GM19455 (cell line): Measurements from ENCODE around the gene DIS3L2.
A peak's percentile ranks its signal among the peaks of the same experiment; 100 is the strongest.
"Not testable (repeated sequence)": the region's sequence is repeated elsewhere in the genome, so short reads cannot be mapped to it uniquely, and the experiment has no call there.

Source experiments
- ATAC-seq: cut with Tn5 transposase; IDR thresholded peaks from one replicate; pipeline ENCODE4 v1.9.1; 2021; ENCODE audit not compliant: unreplicated experiment

DIS3L2 gene

GRCh38 chr2:232288489-232289030 lies 327.0 kb downstream of the DIS3L2 start:
- ATAC-seq: no peak

- no peak for ATAC-seq
Measured at GRCh38 chr2:232290668-232291067, 329.2 kb downstream of the DIS3L2 start.

- ATAC-seq: no peak
Measured at GRCh38 chr2:232291343-232291742, 329.8 kb downstream of the DIS3L2 start.

GRCh38 chr2:232292395-232293154 lies 331.1 kb downstream of the DIS3L2 start:
- no peak for ATAC-seq

- ATAC-seq: no peak
Measured at GRCh38 chr2:232293191-232293590, 331.7 kb downstream of the DIS3L2 start.

GRCh38 chr2:232295971-232296370 lies 334.5 kb downstream of the DIS3L2 start:
- ATAC-seq: no peak

GRCh38 chr2:232296776-232297525 lies 335.4 kb downstream of the DIS3L2 start:
- no peak for ATAC-seq

- ATAC-seq: no peak
Measured at GRCh38 chr2:232299084-232299483, 337.6 kb downstream of the DIS3L2 start.

GRCh38 chr2:232299927-232300674 lies 338.6 kb downstream of the DIS3L2 start:
- no peak for ATAC-seq

- ATAC-seq: no peak
Measured at GRCh38 chr2:232300894-232301387, 339.4 kb downstream of the DIS3L2 start.

GRCh38 chr2:232304236-232304635 lies 342.7 kb downstream of the DIS3L2 start:
- no peak for ATAC-seq

- no peak for ATAC-seq
Measured at GRCh38 chr2:232306741-232307305, 345.3 kb downstream of the DIS3L2 start.

- no peak for ATAC-seq
Measured at GRCh38 chr2:232307854-232308253, 346.3 kb downstream of the DIS3L2 start.

- no peak for ATAC-seq
Measured at GRCh38 chr2:232308986-232309385, 347.5 kb downstream of the DIS3L2 start.

- ATAC-seq: no peak
Measured at GRCh38 chr2:232309592-232309991, 348.1 kb downstream of the DIS3L2 start.

- no peak for ATAC-seq
Measured at GRCh38 chr2:232310121-232310520, 348.6 kb downstream of the DIS3L2 start.

- no peak for ATAC-seq
Measured at GRCh38 chr2:232310696-232311095, 349.2 kb downstream of the DIS3L2 start.

GRCh38 chr2:232313645-232314044 lies 352.1 kb downstream of the DIS3L2 start:
- not testable (repeated sequence) for ATAC-seq

GRCh38 chr2:232315049-232315922 lies 353.8 kb downstream of the DIS3L2 start:
- ATAC-seq: peak; percentile 86

- no peak for ATAC-seq
Measured at GRCh38 chr2:232315923-232316299, 354.4 kb downstream of the DIS3L2 start.
